Stimulated activated CD8-positive, alpha-beta memory T cell treated with anti-CD3 and anti-CD28 coated beads, Interleukin-4, amount 100 ng/mL, for 4 hours (primary cell): ENCODE measurements around the gene HOXD10.

Experiments
- DNase-seq, 2 donors: peaks; one replicate each; pipeline ENCODE4 v3.0.0-alpha.2; 2020; ENCODE audit warnings: low read depth in 2 of 2, low spot score in 1 of 2

The HOXD10 gene

GRCh38 chr2:176134035-176134434 is 17.5 kb downstream of the HOXD10 start:
- DNase-seq: no peak

GRCh38 chr2:176135035-176135440 is 18.5 kb downstream of the HOXD10 start:
- no peak for DNase-seq

- DNase-seq: no peak
Measured at GRCh38 chr2:176136374-176137251, 20.0 kb downstream of the HOXD10 start.

DNA sequence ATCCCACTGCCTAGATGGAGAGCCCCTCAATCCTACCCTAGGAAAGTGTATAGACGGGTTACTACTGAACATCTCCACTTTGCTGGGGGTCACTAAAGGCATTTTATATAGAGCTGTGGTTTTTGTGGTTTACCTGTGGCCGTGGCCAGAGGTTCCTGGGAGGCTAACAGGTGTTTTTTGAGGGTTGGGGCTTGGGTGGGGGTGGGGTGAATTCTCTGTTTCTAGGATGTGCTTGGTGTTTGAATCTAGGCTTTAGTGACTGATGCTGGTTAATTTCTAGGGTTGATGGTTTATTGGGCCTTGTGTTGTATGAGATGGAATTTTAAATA is 20.6 kb downstream of the HOXD10 start:
- DNase-seq: no peak

GRCh38 chr2:176137906-176138305 is 21.3 kb downstream of the HOXD10 start:
- DNase-seq: no peak

DNA sequence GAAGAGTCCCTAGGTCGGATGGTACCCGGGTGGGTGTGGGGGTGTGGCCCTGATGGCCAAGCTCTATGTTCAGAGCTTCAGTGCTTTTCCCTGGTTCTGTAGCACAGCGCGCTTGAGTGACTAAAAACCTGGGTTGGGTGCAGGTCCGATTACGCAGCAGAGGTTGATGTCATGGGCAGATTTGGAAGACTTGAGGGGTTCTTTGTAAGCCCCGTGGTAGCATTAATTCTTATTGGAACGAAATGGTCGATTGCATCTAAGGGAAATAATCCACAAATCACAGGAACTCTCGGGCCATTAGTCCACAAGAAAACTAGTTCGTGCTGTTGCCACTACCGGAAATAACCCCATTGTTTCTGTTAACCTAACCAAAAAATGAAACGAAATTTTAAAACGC is 21.9 kb downstream of the HOXD10 start:
- no peak for DNase-seq

DNA sequence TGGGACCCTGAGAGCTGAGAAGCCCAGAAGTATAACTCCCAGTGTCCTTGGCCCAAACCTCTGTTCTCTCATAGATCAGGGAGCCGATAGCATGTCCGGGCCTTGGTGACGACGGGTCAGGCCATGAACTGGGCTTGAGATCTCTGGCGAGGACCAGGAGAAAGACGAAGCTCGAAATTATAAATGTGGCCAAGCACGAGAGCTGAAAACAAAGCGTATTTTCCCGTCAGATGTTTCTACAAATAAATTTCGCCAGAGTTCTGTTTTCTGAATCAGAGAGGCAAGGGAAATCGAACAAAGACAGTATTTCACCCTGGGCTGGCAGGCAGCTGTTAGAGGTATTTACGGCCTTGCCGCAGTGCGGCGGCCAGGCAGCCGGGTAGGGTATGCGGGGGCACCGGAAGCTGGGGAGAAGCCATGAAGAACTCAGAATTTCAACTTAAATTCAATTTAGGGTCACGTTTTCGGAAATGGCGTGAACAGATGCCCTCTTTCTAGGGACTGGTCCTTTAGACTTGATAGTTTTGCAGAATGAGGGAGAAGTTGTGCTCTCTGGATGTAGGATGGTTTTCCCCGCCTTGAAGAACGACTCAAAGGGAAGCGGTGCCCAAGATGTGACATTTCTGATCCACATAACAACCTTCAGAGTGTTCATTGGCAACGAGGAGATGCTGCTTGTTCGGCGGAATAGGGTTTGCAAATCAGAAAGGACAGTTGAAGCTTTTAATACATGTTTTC is 22.5 kb downstream of the HOXD10 start:
- DNase-seq: no peak

- DNase-seq: no peak
Measured at GRCh38 chr2:176139661-176140512, 23.3 kb downstream of the HOXD10 start.

DNA sequence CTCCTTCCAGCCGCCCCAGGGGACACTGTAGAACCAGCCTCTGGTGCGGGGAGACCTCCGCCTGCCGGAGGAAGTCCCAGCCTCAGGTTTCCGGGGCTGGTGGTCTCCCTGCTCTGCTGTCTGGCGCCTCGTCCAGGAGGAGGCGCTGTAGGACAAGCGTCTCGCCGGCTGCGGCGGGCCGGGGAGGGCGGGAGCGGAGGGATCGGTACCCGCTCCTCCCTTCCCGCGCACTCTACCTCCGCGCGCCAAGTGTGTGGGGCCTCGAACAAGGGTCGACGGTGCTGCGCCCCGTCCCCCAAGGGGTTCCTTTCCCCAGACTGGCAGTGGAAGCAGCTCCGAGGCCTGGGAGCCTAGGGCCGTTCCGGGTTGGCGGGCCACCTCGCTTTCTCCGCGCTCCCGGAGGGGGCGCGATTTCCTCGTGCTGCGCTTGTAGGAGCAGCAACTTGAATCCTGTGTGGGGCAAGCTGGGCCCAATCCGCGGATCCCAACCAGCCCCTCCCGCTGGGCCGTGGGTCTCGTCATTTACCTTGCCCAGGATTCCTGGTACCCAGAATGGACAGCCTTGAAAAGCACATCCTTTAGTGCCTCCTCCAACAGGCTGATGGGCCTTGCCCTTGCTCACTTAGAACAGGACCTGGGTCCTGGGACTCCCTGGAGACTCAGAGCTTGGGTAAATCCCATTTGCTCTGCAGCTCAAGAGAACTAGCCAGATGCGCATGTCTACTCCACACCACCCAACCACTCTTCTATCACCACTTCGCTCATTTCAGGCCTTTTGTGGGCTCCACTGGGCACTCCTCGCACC is 24.1 kb downstream of the HOXD10 start:
- DNase-seq: peak in 1 of 2 donors; percentile 16

DNA sequence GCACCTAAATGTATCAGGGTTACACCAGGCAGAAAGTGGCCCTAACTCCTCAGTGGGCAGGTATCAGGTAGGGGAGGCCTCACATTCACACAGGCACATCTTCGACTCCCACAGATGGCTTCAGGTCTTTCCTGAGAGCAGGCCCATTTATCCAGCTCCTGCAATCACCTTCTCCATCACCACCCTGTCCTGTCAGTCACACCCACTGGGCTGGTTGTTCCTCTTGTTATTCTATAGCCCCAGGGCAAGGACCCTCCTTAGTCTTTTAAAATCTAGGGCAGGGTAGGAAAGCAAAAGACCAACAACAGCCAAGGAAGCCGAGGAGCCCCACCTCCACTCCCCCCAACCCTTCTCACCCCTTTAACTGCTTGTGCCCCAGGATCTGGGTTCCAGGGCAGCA is 25.7 kb downstream of the HOXD10 start:
- no peak for DNase-seq

- DNase-seq: no peak
Measured at GRCh38 chr2:176145085-176145969, 28.7 kb downstream of the HOXD10 start.

- no peak for DNase-seq
Measured at GRCh38 chr2:176146101-176146500, 29.5 kb downstream of the HOXD10 start.

- no peak for DNase-seq
Measured at GRCh38 chr2:176146645-176147044, 30.1 kb downstream of the HOXD10 start.

DNA sequence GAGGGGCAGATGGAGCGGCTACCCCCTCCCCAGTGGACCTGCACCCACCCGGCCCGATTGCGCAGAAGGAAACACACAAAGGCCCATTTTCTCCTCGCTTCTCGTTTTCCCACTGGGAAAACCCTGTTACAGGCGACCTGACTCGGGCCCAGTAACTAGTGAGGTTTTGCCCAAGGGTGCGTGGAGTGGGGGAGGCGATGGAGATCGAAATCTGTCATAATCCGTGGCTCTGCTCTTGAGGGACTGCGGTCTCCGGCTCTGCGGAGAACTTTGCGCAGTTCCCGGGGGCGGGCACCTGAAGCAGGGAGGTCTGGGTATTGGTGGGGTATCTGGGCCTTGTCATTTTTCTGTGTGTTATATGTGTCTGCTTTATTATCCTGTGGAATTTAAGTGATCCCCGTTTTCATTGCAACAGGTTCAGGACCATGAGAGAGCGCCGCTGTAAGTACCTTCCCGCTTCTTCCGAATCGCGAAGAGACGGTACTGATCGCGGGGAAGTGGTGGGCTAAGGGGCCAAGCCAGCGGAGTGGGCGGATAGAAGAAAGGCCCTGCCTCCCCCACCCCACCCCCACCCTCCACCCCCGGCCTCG is 30.7 kb downstream of the HOXD10 start:
- no peak for DNase-seq

DNA sequence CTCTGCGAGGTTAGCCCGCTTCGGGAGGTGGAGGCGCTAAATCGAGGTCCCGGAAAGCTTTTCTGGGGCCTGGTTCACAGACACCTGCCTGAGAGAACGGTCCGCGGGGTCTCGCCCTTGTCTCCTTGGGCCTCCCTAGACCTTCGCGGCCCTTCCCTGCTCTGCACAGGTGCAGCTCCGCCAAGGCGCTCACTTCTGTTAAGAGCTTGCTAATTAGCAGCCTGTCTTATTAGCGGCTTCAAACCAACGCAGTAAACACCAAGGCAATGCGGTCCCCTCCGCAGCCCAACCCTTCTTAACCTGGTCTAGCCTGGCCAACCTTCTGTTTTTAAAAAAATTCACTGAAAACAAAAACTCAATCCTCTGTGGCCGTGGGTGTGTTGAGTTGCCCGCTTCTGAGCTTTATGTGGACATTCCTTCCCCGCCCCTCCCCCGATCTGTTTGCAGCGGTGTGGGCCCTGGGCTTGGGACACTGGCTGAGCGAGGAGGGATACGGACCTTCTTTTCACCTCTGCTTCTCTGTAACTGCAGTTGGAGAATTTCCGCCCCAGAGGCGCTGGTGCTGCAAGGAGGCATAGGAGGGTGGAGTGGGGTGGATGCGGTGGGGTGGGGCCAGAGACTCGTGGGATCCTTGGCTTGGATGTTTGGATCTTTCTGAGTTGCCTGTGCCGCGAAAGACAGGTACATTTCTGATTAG is 31.4 kb downstream of the HOXD10 start:
- DNase-seq: no peak

DNA sequence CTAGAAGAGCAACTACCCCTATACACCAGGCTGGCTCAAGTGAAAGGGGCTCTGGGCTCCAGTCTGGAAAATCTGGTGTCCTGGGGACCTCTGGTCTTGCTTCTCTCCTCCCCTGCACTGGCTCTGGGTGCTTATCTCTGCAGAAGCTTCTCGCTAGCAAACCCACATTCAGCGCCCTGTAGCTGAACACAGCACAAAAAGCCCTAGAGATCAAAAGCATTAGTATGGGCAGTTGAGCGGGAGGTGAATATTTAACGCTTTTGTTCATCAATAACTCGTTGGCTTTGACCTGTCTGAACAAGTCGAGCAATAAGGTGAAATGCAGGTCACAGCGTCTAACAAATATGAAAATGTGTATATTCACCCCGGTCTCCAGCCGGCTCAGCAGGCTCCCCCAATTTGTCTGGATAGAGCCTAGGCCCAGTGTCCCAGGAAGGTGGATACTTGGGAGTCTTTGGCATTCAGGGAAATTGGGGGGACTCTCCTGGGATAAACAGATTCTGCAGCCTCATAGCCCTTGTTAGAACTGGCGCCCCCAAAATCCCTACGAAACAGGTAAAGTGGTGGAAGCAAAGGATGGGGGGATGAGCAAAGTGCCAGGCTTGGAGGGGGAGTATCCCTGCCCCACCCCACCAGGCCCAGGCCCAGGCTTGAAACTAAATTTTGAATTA is 32.3 kb downstream of the HOXD10 start:
- no peak for DNase-seq

DNA sequence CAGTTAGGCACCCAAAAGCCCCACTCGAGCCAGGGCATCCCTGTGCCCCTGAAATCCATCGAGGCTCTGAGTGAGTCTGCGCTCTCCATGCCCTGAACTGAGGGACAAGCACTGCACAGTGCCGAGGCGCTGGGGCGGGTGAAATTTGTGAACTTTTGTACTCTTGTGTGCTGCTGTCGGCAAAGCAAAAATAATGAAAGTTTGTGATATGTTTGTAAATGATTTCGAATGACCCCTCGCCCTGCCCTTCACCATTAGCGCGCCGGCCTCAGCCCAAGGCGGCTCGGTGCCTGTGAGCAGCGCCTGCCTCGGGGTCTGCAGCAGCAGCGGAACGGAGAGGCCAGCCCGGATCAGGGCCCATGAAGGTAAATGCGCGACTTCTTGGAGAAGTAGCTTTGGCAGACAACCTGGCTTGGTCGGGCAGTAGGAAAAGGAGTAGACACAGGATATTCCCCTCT is 32.9 kb downstream of the HOXD10 start:
- DNase-seq: no peak

DNA sequence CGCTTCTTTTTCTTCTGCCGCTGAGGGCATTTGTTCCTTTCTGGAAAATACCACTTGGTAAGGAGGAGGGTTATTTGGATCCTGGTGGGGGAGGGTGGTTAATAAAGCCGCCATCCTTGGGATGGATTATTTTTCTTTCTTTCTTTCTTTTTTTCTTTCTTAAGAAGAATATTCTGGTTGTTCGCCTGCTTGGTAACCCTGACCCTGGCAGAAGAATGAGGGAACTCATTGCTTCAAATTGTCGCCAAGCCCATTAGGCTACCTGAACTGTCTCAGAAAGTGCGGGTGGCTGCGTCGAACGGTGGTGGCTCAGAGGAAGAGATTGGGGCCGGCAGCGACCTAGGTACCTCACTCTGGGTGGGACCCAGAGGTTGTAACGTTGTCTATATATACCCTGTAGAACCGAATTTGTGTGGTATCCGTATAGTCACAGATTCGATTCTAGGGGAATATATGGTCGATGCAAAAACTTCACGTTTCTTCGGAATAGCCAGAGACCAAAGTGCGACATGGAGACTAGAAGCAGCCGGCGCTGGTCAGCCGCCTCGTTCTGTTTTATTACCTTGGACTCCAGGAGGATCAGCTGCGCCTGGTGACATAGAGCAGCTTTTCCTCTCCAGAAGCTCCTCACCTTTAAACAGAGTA is 33.5 kb downstream of the HOXD10 start:
- no peak for DNase-seq
